Activated T-cell treated with anti-CD3 and anti-CD28 coated beads, Interleukin-2, amount 50 U/mL, for 1 hour (primary cell): ENCODE data around the gene CYP2W1.
"Not testable (repeated sequence)": the region's sequence is repeated elsewhere in the genome, so short reads cannot be mapped to it uniquely, and the experiment has no call there.

Experiments
- DNase-seq: peaks from one replicate; pipeline ENCODE4 v3.0.0-alpha.2; 2020

The CYP2W1 gene

DNA sequence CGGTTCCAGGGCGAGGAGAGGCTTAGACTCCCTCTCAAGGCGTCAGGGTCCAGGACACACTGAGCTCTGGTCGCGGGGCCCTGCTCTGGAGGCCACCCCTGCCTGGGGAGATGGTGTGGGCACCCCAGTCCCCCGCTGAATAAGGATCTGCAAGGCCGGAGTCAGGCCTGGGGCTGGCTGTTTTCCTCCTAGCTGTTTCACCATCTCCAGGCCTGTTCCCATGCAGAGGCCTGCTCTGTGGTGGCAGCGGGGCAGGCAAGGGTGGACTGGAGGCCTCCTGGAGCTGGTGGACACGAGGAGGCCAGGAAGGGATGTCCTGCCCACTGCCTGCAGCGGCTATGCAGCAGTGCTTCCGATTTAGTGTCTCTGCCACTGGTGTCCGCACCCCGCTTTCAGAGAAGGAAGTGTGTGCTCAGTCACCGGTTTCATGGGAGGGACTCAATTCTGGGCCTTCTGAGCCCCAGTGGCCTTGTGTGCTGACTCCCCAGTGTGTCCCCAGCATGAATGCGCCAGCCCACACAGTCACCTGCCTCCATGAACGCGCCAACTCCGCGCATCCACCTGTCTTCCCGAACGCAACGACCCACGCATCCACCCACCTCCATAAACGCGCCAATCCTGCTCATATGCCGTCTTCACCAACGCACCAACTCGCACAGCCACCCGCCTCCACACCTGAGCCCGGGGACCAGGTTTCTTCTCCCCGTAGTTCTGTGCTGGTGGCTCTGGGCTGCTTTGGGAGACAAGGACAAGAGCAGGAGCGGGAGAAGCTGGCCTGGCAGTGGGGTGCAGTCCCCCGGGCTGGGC lies 46.9 kb downstream of the CYP2W1 start:
- no peak for DNase-seq

DNA sequence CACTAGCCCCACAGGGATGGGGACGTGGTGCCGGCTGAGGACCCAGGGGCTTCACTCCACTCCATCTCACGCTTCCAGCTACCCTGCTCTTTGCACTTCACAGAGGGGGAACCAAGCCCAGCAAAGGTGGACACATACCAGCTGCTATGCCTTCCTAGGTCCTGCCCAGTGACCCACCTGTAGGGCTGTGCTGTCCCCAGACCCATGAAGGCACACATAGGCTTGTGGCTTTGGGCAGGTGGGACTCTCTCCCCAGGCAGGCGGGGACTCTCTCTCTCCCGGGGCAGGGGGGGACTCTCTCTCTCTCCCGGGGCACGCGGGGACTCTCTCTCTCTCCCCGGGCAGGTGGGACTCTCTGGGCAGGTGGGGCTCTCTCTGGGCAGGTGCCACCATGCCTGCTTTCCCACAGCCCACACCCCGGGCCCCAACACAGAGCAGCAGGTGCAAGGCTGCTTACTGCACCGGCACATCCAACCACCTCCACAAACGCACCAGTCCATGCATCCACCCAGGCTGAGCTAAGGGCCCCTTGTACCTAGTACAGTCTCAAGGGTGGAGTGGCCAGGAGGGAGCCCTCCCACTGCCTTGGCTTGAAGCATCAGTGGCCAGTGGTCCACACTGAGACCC lies 47.6 kb downstream of the CYP2W1 start:
- no peak for DNase-seq

- DNase-seq: no peak
These were observed 48.9 kb downstream of the CYP2W1 start for GRCh38 chr7:1031716-1032455.

DNA sequence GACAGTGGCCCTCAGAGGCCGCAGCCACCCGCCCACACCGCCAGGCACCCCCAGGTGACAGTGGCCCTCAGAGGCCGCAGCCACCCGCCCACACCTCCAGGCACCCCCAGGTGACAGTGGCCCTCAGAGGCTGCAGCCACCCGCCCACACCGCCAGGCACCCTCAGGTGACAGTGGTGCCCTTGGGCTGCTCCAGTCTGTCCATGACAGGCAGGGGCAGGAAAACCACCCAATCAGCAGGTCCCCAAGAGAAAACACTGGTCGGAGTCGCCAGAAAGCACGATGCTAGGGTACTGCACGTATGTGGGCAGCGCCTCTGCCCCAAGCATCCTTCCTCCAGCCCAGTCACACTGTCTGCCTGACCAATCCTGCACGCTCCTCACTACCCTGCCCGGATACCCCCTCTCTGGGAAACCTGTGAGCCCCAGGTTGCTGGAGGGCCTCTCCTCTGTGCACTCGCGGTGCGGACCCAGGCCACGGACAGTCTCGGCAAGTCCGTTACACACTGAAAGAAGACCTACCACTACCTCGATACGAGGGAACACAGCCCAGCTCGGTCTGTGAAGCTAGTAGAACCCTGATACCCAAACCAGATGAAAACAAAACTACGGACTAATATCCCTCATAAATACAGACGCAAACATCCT lies 49.7 kb downstream of the CYP2W1 start:
- DNase-seq: no peak

DNA sequence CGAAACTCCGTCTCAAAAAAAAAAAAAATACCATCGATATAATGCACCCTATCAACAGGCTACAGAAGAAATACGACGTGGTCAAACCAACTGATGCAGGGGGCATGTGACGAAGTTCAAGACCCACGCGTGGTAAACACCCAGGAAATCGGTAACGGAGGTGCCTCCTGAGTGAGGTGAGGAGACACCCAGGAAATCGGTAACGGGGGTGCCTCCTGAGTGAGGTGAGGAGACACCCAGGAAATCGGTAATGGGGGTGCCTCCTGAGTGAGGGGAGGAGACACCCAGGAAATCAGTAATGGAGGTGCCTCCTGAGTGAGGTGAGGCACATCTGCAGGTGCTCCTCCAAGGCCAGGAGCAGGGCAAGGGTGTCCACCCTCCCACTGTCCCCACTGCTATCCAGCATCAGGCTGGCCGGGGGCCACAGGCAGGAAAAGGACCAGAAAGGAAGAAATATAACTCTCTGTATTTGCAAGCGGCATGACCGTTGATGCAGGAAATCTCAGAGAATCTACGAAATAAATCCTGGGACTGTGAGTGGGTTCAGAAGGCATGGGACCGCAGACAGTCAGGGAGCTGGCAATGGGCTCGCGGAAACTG lies 50.7 kb downstream of the CYP2W1 start:
- DNase-seq: no peak

GRCh38 chr7:1034769-1035168 lies 51.8 kb downstream of the CYP2W1 start:
- DNase-seq: not testable (repeated sequence)

DNA sequence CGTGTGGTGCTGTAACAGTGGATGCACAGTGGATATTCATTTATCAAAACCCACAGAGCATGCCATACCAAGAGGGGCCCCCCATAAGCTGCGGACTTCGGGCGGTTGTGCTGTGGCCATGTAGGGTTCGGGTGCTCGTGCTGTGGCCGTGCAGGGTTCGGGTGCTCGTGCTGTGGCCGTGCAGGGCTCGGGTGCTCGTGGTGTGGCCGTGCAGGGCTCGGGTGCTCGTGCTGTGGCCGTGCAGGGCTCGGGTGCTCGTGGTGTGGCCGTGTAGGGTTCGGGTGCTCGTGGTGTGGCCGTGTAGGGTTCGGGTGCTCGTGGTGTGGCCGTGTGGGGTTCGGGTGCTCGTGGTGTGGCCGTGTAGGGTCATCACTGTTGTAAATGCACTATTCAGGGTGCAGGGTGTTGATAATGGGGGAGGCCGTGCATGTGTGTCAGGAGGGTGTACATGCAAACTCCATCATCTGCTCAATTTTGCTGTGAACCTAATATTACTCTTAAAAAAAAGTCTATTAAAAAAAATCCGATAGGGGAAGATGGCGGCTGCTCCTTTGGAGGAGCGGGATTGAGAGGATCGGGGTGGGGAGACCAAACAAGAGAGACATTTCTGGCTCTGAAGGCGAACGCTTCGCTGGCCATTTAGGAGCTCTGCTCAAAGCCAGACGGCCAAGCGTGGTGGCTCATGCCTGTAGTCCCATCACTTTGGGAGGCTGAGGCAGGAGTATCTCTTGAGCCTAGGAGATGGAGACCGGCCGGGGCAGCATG lies 53.4 kb downstream of the CYP2W1 start:
- not testable (repeated sequence) for DNase-seq
